Measurements from ENCODE around the gene PADI4. TPM values are rescaled to one million over a fixed set of nuclear protein-coding genes. Genes with fewer than 3 reads are reported as not detected.

Gene PADI4
- total RNA-seq: 10 to 100 TPM in 1 of 2 donors, 1 to 10 TPM in 1; 2.8 to 13.8 TPM
- 1 to 10 TPM in 5 of 6 donors, under 1 TPM in 1; 0.77 to 2.3 (median 1.5) TPM for polyA plus RNA-seq (ENCODE audit: insufficient read length in 6 of 6)
- long read RNA-seq, donor 1: 0 reads
- long read RNA-seq, donor 2: 0 reads
- long read RNA-seq, donor 3: 0 reads
- long read RNA-seq, donor 4, partial matches to known transcripts: 1 of 1 reads
- long read RNA-seq, donor 4, other reads (novel, unspliced or antisense): 0 of 1 reads
- long read RNA-seq, donor 5: 0 reads
- long read RNA-seq, donor 6: 0 reads
- long read RNA-seq, donor 7: 0 reads
- long read RNA-seq, donor 8: 0 reads
- long read RNA-seq, donor 9: 0 reads
- long read RNA-seq, donor 10, transcript PADI4-201 (16 exons, 2,267 nt): major isoform, 5 of 16 reads
- long read RNA-seq, donor 10, partial matches to known transcripts: 8 of 16 reads
- long read RNA-seq, donor 10, other reads (novel, unspliced or antisense): 3 of 16 reads
- long read RNA-seq, donor 11: 0 reads
- long read RNA-seq, donor 12: 0 reads

DNA sequence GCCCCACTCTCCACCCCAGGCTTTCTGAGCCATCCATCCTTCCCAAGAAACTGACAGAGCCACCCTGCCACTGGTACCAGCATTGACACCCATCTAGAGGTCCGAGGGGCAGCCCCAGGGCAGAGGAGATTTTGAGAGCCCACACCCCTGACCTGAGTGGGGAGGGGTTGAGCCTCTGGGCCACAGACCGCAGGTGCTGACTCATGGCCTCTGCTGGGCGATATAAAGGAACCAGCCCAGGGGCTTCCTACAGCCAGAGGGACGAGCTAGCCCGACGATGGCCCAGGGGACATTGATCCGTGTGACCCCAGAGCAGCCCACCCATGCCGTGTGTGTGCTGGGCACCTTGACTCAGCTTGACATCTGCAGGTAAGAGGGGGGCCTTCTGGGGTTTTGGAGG, at the start of gene PADI4:
Gene PADI4 (plus strand): TSS at position 252 of the 400 bp plus-strand sequence. CDS start 26 bp downstream, at position 278.
- peak within 1 kb of the TSS in 1 of 2 donors; percentile 86 for H3K27ac ChIP-seq

GRCh38 chr1:17258758-17259130, 49.3 kb upstream of the PADI4 start:
- Histone ChIP-seq H3K36me3 (no peaks in the 10 kb centered on the region), H3K27ac (no peak overlapping the region), H3K27me3 (peaks cover 0 to 57% of the 10 kb centered on the region in 2 donors), H3K9me3 (peaks cover 0 to 2% of the 10 kb centered on the region in 2 donors), H3K4me3 (no peak overlapping the region), H3K4me1 (no peaks in the 10 kb centered on the region)
- no peak for DNase-seq
- TF ChIP-seq CTCF (IDR thresholded peaks at IDR 0.05): no peak
- ATAC-seq: no peak
- intact Hi-C loops (cut with DNase I): no loop called here

More for the DNA sequence above, at the start of gene PADI4:
- TF ChIP-seq CTCF (IDR thresholded peaks at IDR 0.05): no peak
- Histone ChIP-seq H3K4me3 (peak within 1 kb of the TSS in 1 of 2 donors; percentile 13), H3K9me3 (no peaks in the 10 kb centered on the region), H3K4me1 (peaks cover 0 to 68% of the 10 kb centered on the region in 2 donors), H3K36me3 (no peaks in the 10 kb centered on the region), H3K27me3 (peaks cover 0 to 60% of the 10 kb centered on the region in 2 donors)
- intact Hi-C loops (cut with DNase I): no loop called here
- ATAC-seq: peak; percentile 41
- DNase-seq: peak in 2 of 4 donors; percentile 47 to 89

DNA sequence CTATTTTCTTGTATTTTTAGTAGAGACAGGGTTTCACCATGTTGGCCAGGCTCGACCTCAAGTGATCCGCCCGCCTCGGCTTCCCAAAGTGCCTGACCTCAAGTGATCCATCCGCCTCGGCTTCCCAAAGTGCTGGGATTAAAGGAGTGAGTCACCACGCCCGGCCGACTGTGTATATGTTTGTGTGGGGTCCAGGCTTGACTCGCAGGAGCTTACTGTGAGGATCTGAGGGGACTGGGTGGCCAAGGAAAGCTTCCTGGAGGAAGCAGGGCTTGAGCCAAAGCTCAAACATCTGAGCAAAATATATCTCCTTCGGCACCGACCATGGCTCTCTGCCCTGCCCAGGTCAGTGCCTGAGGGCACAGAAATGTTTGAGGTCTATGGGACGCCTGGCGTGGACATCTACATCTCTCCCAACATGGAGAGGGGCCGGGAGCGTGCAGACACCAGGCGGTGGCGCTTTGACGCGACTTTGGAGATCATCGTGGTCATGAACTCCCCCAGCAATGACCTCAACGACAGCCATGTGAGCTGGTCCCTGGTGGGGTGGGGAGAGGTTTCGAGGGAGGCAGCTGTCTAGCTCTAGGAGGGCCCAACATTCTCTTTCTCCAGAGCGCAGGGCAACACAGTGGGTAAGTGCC, 48.6 kb upstream of the PADI4 start:
- no peak for TF ChIP-seq CTCF (IDR thresholded peaks at IDR 0.05)
- ATAC-seq (no peak), DNase-seq (peak in 1 of 4 donors; percentile 60)
- Histone ChIP-seq H3K4me3 (no peak overlapping the region), H3K4me1 (no peaks in the 10 kb centered on the region), H3K9me3 (peaks cover 0 to 2% of the 10 kb centered on the region in 2 donors), H3K27me3 (peaks cover 0 to 57% of the 10 kb centered on the region in 2 donors), H3K36me3 (no peaks in the 10 kb centered on the region), H3K27ac (no peak overlapping the region)
- intact Hi-C loops (cut with DNase I): no loop called here

DNA sequence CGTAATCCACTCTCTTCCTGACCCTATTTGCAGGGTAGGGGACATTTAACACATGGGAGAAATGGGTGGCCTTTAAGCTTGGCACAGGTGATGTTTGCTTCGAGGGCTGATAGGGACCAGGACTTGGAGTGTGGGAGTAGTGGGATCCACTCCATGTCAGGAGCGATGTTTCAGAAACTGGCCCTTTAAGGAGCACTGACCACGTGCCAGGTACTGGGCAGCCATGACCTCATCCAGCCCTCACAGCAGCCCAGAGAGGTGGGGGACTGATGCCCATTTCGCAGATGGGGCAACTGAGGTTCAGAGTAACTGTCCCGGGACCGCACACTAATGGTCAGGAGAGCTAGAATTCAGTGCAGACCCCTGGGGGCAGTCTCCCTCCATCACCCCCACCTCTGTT, 47.7 kb upstream of the PADI4 start:
- Histone ChIP-seq H3K4me3 (no peak overlapping the region), H3K9me3 (peaks cover 0 to 2% of the 10 kb centered on the region in 2 donors), H3K36me3 (no peaks in the 10 kb centered on the region), H3K27ac (no peak overlapping the region), H3K4me1 (no peaks in the 10 kb centered on the region), H3K27me3 (peaks cover 0 to 48% of the 10 kb centered on the region in 2 donors)
- ATAC-seq: no peak
- intact Hi-C loops (cut with DNase I): no loop called here
- DNase-seq: no peak
- TF ChIP-seq CTCF (IDR thresholded peaks at IDR 0.05): no peak

GRCh38 chr1:17260738-17261137, 47.3 kb upstream of the PADI4 start:
- no peak overlapping the region for H3K4me3 ChIP-seq
- ATAC-seq (no peak), DNase-seq (no peak)
- H3K4me1 ChIP-seq: no peaks in the 10 kb centered on the region
- no peaks in the 10 kb centered on the region for H3K36me3 ChIP-seq
- intact Hi-C loops (cut with DNase I): no loop called here
- H3K27me3 ChIP-seq: peaks cover 0 to 46% of the 10 kb centered on the region in 2 donors
- TF ChIP-seq CTCF (IDR thresholded peaks at IDR 0.05): no peak
- peaks cover 0 to 2% of the 10 kb centered on the region in 2 donors for H3K9me3 ChIP-seq
- H3K27ac ChIP-seq: no peak overlapping the region

Data from left lung (tissue), 14 donors.